Measurements from ENCODE around the gene FAM89B.
"Not testable (repeated sequence)": the region's sequence is repeated elsewhere in the genome, so short reads cannot be mapped to it uniquely, and the experiment has no call there.

DNA sequence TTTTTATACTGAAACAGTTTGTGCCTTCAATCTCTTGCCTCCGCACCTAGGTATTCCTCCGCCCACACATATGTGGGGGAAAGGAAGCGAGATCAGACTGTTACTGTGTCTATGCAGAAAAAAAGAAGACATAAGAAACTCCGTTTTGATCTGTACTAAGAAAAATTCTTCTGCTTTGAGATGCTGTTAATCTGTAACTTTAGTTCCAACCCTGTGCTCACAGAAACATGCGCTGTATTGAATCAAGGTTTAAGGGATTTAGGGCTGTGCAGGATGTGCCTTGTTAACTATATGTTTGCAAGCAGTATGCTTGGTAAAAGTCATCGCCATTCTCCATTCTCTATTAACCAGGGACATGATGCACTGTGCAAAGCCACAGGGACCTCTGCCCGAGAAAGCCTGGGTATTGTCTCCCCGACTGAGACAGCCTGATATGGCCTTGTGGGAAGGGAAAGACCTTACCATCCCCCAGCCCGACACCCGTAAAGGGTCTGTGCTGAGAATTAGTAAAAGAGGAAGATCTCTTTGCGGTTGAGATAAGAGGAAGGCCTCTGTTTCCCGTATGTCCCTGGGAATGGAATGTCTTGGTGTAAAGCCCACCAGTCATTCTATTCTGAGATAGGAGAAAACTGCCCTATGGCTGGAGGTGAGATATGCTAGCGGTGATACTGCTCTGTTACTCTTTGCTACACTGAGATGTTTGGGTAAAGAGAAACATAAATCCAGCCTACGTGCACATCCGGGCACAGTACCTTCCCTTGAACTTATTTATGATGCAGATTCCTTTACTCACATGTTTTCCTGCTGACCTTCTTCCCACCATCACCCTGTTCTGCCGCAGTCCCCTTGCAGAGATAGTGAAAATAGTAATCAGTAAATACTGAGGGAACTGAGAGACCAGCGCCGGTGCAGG, 49.4 kb upstream of the FAM89B start:
- not testable (repeated sequence) for TF ChIP-seq EZH2 (IDR thresholded peaks at IDR 0.05; ENCODE audit: borderline replicate concordance, low read length)
- TF ChIP-seq, protein P1, sequence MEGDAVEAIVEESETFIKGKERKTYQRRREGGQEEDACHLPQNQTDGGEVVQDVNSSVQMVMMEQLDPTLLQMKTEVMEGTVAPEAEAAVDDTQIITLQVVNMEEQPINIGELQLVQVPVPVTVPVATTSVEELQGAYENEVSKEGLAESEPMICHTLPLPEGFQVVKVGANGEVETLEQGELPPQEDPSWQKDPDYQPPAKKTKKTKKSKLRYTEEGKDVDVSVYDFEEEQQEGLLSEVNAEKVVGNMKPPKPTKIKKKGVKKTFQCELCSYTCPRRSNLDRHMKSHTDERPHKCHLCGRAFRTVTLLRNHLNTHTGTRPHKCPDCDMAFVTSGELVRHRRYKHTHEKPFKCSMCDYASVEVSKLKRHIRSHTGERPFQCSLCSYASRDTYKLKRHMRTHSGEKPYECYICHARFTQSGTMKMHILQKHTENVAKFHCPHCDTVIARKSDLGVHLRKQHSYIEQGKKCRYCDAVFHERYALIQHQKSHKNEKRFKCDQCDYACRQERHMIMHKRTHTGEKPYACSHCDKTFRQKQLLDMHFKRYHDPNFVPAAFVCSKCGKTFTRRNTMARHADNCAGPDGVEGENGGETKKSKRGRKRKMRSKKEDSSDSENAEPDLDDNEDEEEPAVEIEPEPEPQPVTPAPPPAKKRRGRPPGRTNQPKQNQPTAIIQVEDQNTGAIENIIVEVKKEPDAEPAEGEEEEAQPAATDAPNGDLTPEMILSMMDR (conservative IDR thresholded peaks at IDR 0.05 in 1 of 2, IDR thresholded peaks at IDR 0.05 in 1 of 2; ENCODE audit: extremely low read depth in 1 of 2, insufficient read depth in 1 of 2, low read depth in 1 of 2, low read length in 2 of 2), result not testable (repeated sequence)

All from mammary epithelial cell (primary cell).